ENCODE measurements around the gene INPP5B. TPM values are rescaled to one million over a fixed set of nuclear protein-coding genes. Genes with fewer than 3 reads are reported as not detected.

The INPP5B gene
- total RNA-seq, 1 experiment from 2014 or later = 47.0 TPM

DNA sequence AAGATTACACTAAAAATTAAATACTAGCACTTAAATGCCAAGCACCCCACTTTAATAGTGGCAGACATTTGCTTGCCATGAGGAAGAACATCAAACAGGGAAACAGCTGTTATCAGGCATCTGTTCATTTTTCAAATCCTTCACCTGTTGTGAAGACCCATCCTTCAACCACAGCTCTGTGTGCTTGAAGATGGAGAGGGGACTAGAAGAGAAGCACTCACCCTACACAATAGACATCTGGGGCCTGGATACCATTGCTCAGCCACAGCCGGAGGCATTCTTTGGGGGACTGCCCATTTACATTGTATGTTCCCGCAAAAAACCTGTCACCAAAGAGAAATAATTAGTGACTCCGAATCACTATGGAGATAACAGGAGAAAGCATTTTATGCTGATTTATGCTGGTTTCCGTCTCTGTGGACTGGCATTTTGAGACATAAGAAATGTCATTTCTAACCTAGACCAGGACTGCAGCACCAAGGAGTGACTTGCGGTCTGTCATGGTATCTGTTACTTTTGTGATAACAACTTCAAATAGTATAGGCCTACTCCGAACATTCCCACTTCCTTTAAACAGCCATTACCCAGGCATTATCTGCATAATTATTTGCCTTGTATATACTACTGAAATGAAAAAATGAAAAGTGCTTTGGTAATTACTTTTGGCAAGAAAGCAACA is 58.7 kb downstream of the INPP5B start:
- H3K4me1 ChIP-seq (ENCODE audit: low read length) = no peaks in the 10 kb centered on the region
- peaks cover 31% of the 10 kb centered on the region; the same call in 1 of the 2 replicates for H3K36me3 ChIP-seq (ENCODE audit: insufficient read depth, low read length)
- no peak overlapping the region for H3K9ac ChIP-seq (ENCODE audit: low read length)
- no peaks in the 10 kb centered on the region for H4K20me1 ChIP-seq (ENCODE audit: insufficient read depth, low read depth, low read length)
- H3K4me2 ChIP-seq (ENCODE audit: low read depth, low read length, poor library complexity, severe bottlenecking) = no peak overlapping the region
- no peak overlapping the region for H3K4me3 ChIP-seq (ENCODE audit: low read length)
- no peaks in the 10 kb centered on the region for H3K9me2 ChIP-seq (replicated peaks; ENCODE audit: insufficient read depth, low read length)
- H2AFZ ChIP-seq (ENCODE audit: low read length) = no peak overlapping the region
- no peaks in the 10 kb centered on the region for H3K27me3 ChIP-seq (ENCODE audit: low read length)
- H3K27ac ChIP-seq (ENCODE audit: low read length) = no peak overlapping the region
- H3K79me2 ChIP-seq (ENCODE audit: low read length) = peaks cover 12% of the 10 kb centered on the region
- no peaks in the 10 kb centered on the region for H3K9me3 ChIP-seq (ENCODE audit: low read length)
- DNase-seq = no peak

DNA sequence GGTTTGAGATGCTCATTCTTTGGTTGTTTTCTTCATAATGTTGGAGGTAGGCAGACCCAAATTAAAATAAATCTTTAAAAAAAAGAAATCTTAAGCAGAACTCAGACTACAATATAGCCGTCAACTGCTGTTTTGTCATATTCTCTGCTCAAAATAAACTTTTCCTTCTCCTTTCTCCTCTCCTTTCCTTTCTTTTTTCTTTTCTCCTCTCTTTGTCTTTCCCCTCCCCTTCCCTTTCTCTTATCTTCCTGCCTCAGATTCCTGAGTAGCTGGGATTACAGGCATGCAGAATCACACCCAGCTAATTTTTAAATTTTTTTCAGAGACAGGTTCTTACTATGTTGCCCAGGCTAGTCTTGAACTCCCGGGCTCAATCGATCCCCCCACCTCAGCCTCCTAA is 62.7 kb downstream of the INPP5B start:
- no peaks in the 10 kb centered on the region for H3K9me3 ChIP-seq (ENCODE audit: low read length)
- H3K27ac ChIP-seq (ENCODE audit: low read length) = no peak overlapping the region
- no peaks in the 10 kb centered on the region for H4K20me1 ChIP-seq (ENCODE audit: insufficient read depth, low read depth, low read length)
- no peaks in the 10 kb centered on the region for H3K27me3 ChIP-seq (ENCODE audit: low read length)
- H3K9ac ChIP-seq (ENCODE audit: low read length) = no peak overlapping the region
- DNase-seq = no peak
- no peak overlapping the region for H3K4me3 ChIP-seq (ENCODE audit: low read length)
- no peak overlapping the region for H3K4me2 ChIP-seq (ENCODE audit: low read depth, low read length, poor library complexity, severe bottlenecking)
- H2AFZ ChIP-seq (ENCODE audit: low read length) = no peak overlapping the region
- no peaks in the 10 kb centered on the region for H3K4me1 ChIP-seq (ENCODE audit: low read length)
- no peaks in the 10 kb centered on the region for H3K9me2 ChIP-seq (replicated peaks; ENCODE audit: insufficient read depth, low read length)
- no peaks in the 10 kb centered on the region for H3K79me2 ChIP-seq (ENCODE audit: low read length)
- H3K36me3 ChIP-seq (ENCODE audit: insufficient read depth, low read length) = peaks cover 45% of the 10 kb centered on the region; the same call in 1 of the 2 replicates

- Histone ChIP-seq H4K20me1 (ENCODE audit: insufficient read depth, low read depth, low read length) (no peaks in the 10 kb centered on the region), H3K36me3 (ENCODE audit: insufficient read depth, low read length) (peaks cover 42% of the 10 kb centered on the region; the same call in 1 of the 2 replicates), H3K27ac (ENCODE audit: low read length) (no peak overlapping the region), H3K79me2 (ENCODE audit: low read length) (no peaks in the 10 kb centered on the region), H3K27me3 (ENCODE audit: low read length) (no peaks in the 10 kb centered on the region), H2AFZ (ENCODE audit: low read length) (no peak overlapping the region), H3K9me3 (ENCODE audit: low read length) (no peaks in the 10 kb centered on the region), H3K4me1 (ENCODE audit: low read length) (no peaks in the 10 kb centered on the region), H3K4me3 (ENCODE audit: low read length) (no peak overlapping the region), H3K4me2 (ENCODE audit: low read depth, low read length, poor library complexity, severe bottlenecking) (no peak overlapping the region), H3K9me2 (replicated peaks; ENCODE audit: insufficient read depth, low read length) (no peaks in the 10 kb centered on the region), H3K9ac (ENCODE audit: low read length) (no peak overlapping the region)
- DNase-seq = no peak
Measured at GRCh38 chr1:37883671-37884070, 63.2 kb downstream of the INPP5B start.

- no peaks in the 10 kb centered on the region for H3K9me3 ChIP-seq (ENCODE audit: low read length)
- no peak overlapping the region for H3K9ac ChIP-seq (ENCODE audit: low read length)
- no peaks in the 10 kb centered on the region for H4K20me1 ChIP-seq (ENCODE audit: insufficient read depth, low read depth, low read length)
- no peak for DNase-seq
- H3K27me3 ChIP-seq (ENCODE audit: low read length) = no peaks in the 10 kb centered on the region
- H3K36me3 ChIP-seq (ENCODE audit: insufficient read depth, low read length) = peaks cover 34% of the 10 kb centered on the region; the same call in 1 of the 2 replicates
- H3K27ac ChIP-seq (ENCODE audit: low read length) = no peak overlapping the region
- no peak overlapping the region for H2AFZ ChIP-seq (ENCODE audit: low read length)
- H3K9me2 ChIP-seq (replicated peaks; ENCODE audit: insufficient read depth, low read length) = no peaks in the 10 kb centered on the region
- no peaks in the 10 kb centered on the region for H3K79me2 ChIP-seq (ENCODE audit: low read length)
- no peak overlapping the region for H3K4me3 ChIP-seq (ENCODE audit: low read length)
- H3K4me2 ChIP-seq (ENCODE audit: low read depth, low read length, poor library complexity, severe bottlenecking) = no peak overlapping the region
- H3K4me1 ChIP-seq (ENCODE audit: low read length) = no peaks in the 10 kb centered on the region
Measured at GRCh38 chr1:37879865-37880264, 67.0 kb downstream of the INPP5B start.

- Histone ChIP-seq H2AFZ (ENCODE audit: low read length) (no peak overlapping the region), H3K36me3 (ENCODE audit: insufficient read depth, low read length) (peaks cover 35% of the 10 kb centered on the region; the same call in 1 of the 2 replicates), H3K27me3 (ENCODE audit: low read length) (no peaks in the 10 kb centered on the region), H3K79me2 (ENCODE audit: low read length) (no peaks in the 10 kb centered on the region), H4K20me1 (ENCODE audit: insufficient read depth, low read depth, low read length) (no peaks in the 10 kb centered on the region), H3K9me3 (ENCODE audit: low read length) (no peaks in the 10 kb centered on the region), H3K4me1 (ENCODE audit: low read length) (no peaks in the 10 kb centered on the region), H3K27ac (ENCODE audit: low read length) (no peak overlapping the region), H3K9ac (ENCODE audit: low read length) (no peak overlapping the region), H3K4me3 (ENCODE audit: low read length) (no peak overlapping the region), H3K9me2 (replicated peaks; ENCODE audit: insufficient read depth, low read length) (no peaks in the 10 kb centered on the region), H3K4me2 (ENCODE audit: low read depth, low read length, poor library complexity, severe bottlenecking) (no peak overlapping the region)
- no peak for DNase-seq
Measured at GRCh38 chr1:37878071-37878470, 68.8 kb downstream of the INPP5B start.

GRCh38 chr1:37875833-37876232 is 71.0 kb downstream of the INPP5B start:
- Histone ChIP-seq H3K79me2 (ENCODE audit: low read length) (no peaks in the 10 kb centered on the region), H3K9ac (ENCODE audit: low read length) (no peak overlapping the region), H3K27ac (ENCODE audit: low read length) (no peak overlapping the region), H3K4me2 (ENCODE audit: low read depth, low read length, poor library complexity, severe bottlenecking) (no peak overlapping the region), H3K4me3 (ENCODE audit: low read length) (no peak overlapping the region), H4K20me1 (ENCODE audit: insufficient read depth, low read depth, low read length) (no peaks in the 10 kb centered on the region), H3K36me3 (ENCODE audit: insufficient read depth, low read length) (peaks cover 35% of the 10 kb centered on the region), H3K4me1 (ENCODE audit: low read length) (no peaks in the 10 kb centered on the region), H3K27me3 (ENCODE audit: low read length) (no peaks in the 10 kb centered on the region), H3K9me3 (ENCODE audit: low read length) (no peaks in the 10 kb centered on the region), H2AFZ (ENCODE audit: low read length) (no peak overlapping the region), H3K9me2 (replicated peaks; ENCODE audit: insufficient read depth, low read length) (no peaks in the 10 kb centered on the region)
- DNase-seq = peak; percentile 71

DNA sequence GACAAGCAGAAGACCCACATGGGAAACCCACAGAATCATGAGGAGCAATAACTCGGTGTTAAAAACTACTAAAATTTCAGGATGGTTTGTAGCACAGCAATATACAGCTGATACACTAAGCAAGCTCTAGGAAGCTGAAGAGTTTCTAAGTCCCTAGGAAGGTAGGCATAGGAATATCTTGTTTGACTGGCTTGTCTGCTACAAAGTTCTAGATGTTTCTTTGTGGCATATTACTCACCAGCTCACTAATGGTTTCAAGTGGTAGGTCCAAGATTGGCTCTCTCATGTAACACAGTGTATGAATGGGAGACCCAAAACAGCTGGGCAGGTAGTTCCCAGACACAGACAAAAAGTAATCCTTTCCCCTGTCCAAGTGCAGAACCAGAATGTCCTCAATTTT is 74.2 kb downstream of the INPP5B start:
- Histone ChIP-seq H3K27me3 (ENCODE audit: low read length) (no peaks in the 10 kb centered on the region), H3K4me3 (ENCODE audit: low read length) (no peak overlapping the region), H3K9ac (ENCODE audit: low read length) (no peak overlapping the region), H3K27ac (ENCODE audit: low read length) (no peak overlapping the region), H4K20me1 (ENCODE audit: insufficient read depth, low read depth, low read length) (no peaks in the 10 kb centered on the region), H3K4me2 (ENCODE audit: low read depth, low read length, poor library complexity, severe bottlenecking) (no peak overlapping the region), H3K79me2 (ENCODE audit: low read length) (no peaks in the 10 kb centered on the region), H3K36me3 (ENCODE audit: insufficient read depth, low read length) (peaks cover 23% of the 10 kb centered on the region), H2AFZ (ENCODE audit: low read length) (no peak overlapping the region), H3K9me3 (ENCODE audit: low read length) (no peaks in the 10 kb centered on the region), H3K9me2 (replicated peaks; ENCODE audit: insufficient read depth, low read length) (no peaks in the 10 kb centered on the region), H3K4me1 (ENCODE audit: low read length) (no peaks in the 10 kb centered on the region)
- DNase-seq = no peak

GRCh38 chr1:37868466-37868865 is 78.4 kb downstream of the INPP5B start:
- no peak overlapping the region for H2AFZ ChIP-seq (ENCODE audit: low read length)
- H3K4me3 ChIP-seq (ENCODE audit: low read length) = no peak overlapping the region
- H3K4me2 ChIP-seq (ENCODE audit: low read depth, low read length, poor library complexity, severe bottlenecking) = no peak overlapping the region
- H3K9me3 ChIP-seq (ENCODE audit: low read length) = no peaks in the 10 kb centered on the region
- no peaks in the 10 kb centered on the region for H3K4me1 ChIP-seq (ENCODE audit: low read length)
- no peak for DNase-seq
- no peak overlapping the region for H3K9ac ChIP-seq (ENCODE audit: low read length)
- peaks cover 26% of the 10 kb centered on the region for H3K36me3 ChIP-seq (ENCODE audit: insufficient read depth, low read length)
- no peaks in the 10 kb centered on the region for H3K27me3 ChIP-seq (ENCODE audit: low read length)
- no peaks in the 10 kb centered on the region for H4K20me1 ChIP-seq (ENCODE audit: insufficient read depth, low read depth, low read length)
- no peaks in the 10 kb centered on the region for H3K79me2 ChIP-seq (ENCODE audit: low read length)
- H3K9me2 ChIP-seq (replicated peaks; ENCODE audit: insufficient read depth, low read length) = no peaks in the 10 kb centered on the region
- no peak overlapping the region for H3K27ac ChIP-seq (ENCODE audit: low read length)
